Ovary (tissue), 3 donors: ENCODE results near the gene SNCG.

ENCODE experiments used
- POLR2A ChIP-seq: fragments of 450-650 bp; IDR thresholded peaks from one replicate; pipeline ENCODE4 v1.6.1; 2017; ENCODE audit warnings: antibody characterized with exemption, mild to moderate bottlenecking, moderate library complexity
- TF ChIP-seq, protein P1 (sequence below), 3 donors: fragments of 450-650 bp in 2 of 3; fragments of 200-600 bp in 1 of 3; IDR thresholded peaks; one replicate each; pipeline versions ENCODE4 v1.5.1 to v1.8.0; 2016 to 2022; ENCODE audit warnings: antibody characterized with exemption in 3 of 3, mild to moderate bottlenecking in 1 of 3
- donor health status: DM: no; HTN: no; CAD: no.

DNA sequence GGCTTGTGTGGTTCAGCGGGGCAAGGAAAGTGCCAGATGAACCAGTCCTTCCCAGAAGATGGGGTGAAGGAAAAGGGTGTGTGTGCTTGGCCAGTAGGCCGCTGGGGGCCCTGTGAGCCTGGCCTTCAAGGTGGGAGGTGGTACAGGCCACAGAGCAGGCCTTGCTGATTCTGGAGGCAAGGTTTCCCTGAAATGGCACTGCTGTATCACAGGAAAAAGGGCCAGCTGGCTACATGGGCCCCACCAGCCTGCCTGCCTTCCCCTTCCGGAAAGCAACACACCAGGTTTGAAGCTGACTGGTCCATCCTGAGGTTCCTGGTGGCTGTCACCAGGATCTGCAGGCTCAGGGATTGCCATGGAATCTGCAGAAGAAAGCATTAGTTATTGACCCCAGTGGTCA is 13.5 kb upstream of the SNCG start:
- TF ChIP-seq, protein P1, sequence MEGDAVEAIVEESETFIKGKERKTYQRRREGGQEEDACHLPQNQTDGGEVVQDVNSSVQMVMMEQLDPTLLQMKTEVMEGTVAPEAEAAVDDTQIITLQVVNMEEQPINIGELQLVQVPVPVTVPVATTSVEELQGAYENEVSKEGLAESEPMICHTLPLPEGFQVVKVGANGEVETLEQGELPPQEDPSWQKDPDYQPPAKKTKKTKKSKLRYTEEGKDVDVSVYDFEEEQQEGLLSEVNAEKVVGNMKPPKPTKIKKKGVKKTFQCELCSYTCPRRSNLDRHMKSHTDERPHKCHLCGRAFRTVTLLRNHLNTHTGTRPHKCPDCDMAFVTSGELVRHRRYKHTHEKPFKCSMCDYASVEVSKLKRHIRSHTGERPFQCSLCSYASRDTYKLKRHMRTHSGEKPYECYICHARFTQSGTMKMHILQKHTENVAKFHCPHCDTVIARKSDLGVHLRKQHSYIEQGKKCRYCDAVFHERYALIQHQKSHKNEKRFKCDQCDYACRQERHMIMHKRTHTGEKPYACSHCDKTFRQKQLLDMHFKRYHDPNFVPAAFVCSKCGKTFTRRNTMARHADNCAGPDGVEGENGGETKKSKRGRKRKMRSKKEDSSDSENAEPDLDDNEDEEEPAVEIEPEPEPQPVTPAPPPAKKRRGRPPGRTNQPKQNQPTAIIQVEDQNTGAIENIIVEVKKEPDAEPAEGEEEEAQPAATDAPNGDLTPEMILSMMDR (IDR thresholded peaks at IDR 0.05): no peak
- no peak for TF ChIP-seq POLR2A
